B cell (primary cell): ENCODE data around the gene OR2A25. TPM values are rescaled to one million over a fixed set of nuclear protein-coding genes. Genes with fewer than 3 reads are reported as not detected.

Experiments used
- ATAC-seq: fragments of 200-7000 bp; cut with Tn5 transposase; one replicate; pipeline ENCODE4 v1.10.0; 2021; ENCODE audit warnings: low read depth, mild to moderate bottlenecking, moderate number of reproducible peaks, moderate library complexity
- CTCF ChIA-PET: fragments of 350-600 bp; sonication (Branson Sonifier 250); formaldehyde crosslinking; loops from one replicate; lab custom pipeline; 2021; ENCODE audit warnings: antibody characterized with exemption, inconsistent platforms; lab: Charles Lee
- POLR2A ChIA-PET: fragments of 350-600 bp; sonication (Branson Sonifier 250); formaldehyde crosslinking; loops from one replicate; lab custom pipeline; 2021; ENCODE audit warnings: antibody characterized with exemption; lab: Charles Lee
- DNase-seq: peaks from one replicate; pipeline ENCODE4 v3.0.0; 2013
- H2AFZ ChIP-seq: 2 replicates; pipeline ENCODE4 v1.6.1; 2012; ENCODE audit warnings: mild to moderate bottlenecking, low read depth, low read length; ENCODE audit not compliant: insufficient read depth, poor library complexity, severe bottlenecking
- H3K27ac ChIP-seq, 2 donors: 1 replicate in 1 of 2; 2 replicates in 1 of 2; pipeline ENCODE4 v1.5.1; 2012 to 2013; ENCODE audit warnings: low read length in 2 of 2, mild to moderate bottlenecking in 2 of 2, moderate library complexity in 1 of 2
- H3K27me3 ChIP-seq, 4 experiments: fragments of 200-600 bp in 1 of 4; sonication (generic) in 1 of 4; replicated peaks in 1 of 4; 1 replicate in 2 of 4; 2 replicates in 2 of 4; pipeline versions ENCODE4 v1.6.1 to v1.7.0; 2013 to 2016; ENCODE audit warnings: low read length in 3 of 4, mild to moderate bottlenecking in 2 of 4, mixed read lengths in 1 of 4, moderate library complexity in 1 of 4; ENCODE audit not compliant: insufficient read depth in 4 of 4, control insufficient read depth in 3 of 4; ENCODE audit errors: control extremely low read depth in 1 of 4
- H3K36me3 ChIP-seq, 2 experiments: replicated peaks in 1 of 2; 1 replicate in 1 of 2; 2 replicates in 1 of 2; pipeline versions ENCODE4 v1.6.1 to v1.7.1; 2013; ENCODE audit warnings: low read length in 1 of 2; ENCODE audit not compliant: insufficient read depth in 2 of 2, control insufficient read depth in 1 of 2; ENCODE audit errors: control extremely low read depth in 1 of 2, extremely low read depth in 1 of 2
- H3K4me1 ChIP-seq, 2 donors: fragments of 200-600 bp in 1 of 2; sonication (generic) in 1 of 2; 1 replicate in 1 of 2; 2 replicates in 1 of 2; pipeline versions ENCODE4 v1.5.1 to v1.6.1; 2013 to 2017; ENCODE audit warnings: low read length in 2 of 2; ENCODE audit not compliant: control insufficient read depth in 2 of 2, insufficient read depth in 2 of 2
- H3K4me2 ChIP-seq: replicated peaks from 2 replicates; pipeline ENCODE3; 2012; ENCODE audit warnings: mild to moderate bottlenecking, low read depth, low read length; ENCODE audit not compliant: poor library complexity, severe bottlenecking
- H3K4me3 ChIP-seq, 5 experiments: fragments of 200-600 bp in 1 of 5; sonication (generic) in 1 of 5; 1 replicate in 3 of 5; 2 replicates in 2 of 5; pipeline versions ENCODE4 v1.5.1 to v1.7.0; 2011 to 2016; ENCODE audit warnings: low read length in 4 of 5, mild to moderate bottlenecking in 4 of 5, low read depth in 2 of 5, control low read depth in 1 of 5, moderate library complexity in 1 of 5; ENCODE audit not compliant: insufficient read depth in 1 of 5; ENCODE audit errors: control extremely low read depth in 1 of 5, extremely low read depth in 1 of 5
- H3K79me2 ChIP-seq: fragments of 200-600 bp; sonication (generic); one replicate; pipeline ENCODE4 v1.6.0; 2016; ENCODE audit warnings: low read length; ENCODE audit not compliant: control insufficient read depth, insufficient read depth
- H3K9ac ChIP-seq: fragments of 200-600 bp; sonication (generic); 2 replicates; pipeline ENCODE4 v1.6.1; 2017; ENCODE audit warnings: mild to moderate bottlenecking, low read length, moderate library complexity
- H3K9me3 ChIP-seq, 3 donors: one replicate each; pipeline versions ENCODE4 v1.6.1 to v1.7.1; 2013; ENCODE audit warnings: low read length in 2 of 3; ENCODE audit not compliant: control insufficient read depth in 2 of 3, insufficient read depth in 1 of 3; ENCODE audit errors: control extremely low read depth in 1 of 3
- H4K20me1 ChIP-seq: 2 replicates; pipeline ENCODE4 v1.6.0; 2012; ENCODE audit warnings: mild to moderate bottlenecking, low read length; ENCODE audit not compliant: insufficient read depth, control insufficient read depth, poor library complexity, severe bottlenecking
- H3K27ac Mint-ChIP-seq: one replicate; pipeline ENCODE4 v1.8.0; 2021; ENCODE audit warnings: mixed read lengths
- H3K27me3 Mint-ChIP-seq: one replicate; pipeline ENCODE4 v1.8.0; 2021; ENCODE audit warnings: mixed read lengths
- H3K4me1 Mint-ChIP-seq: one replicate; pipeline ENCODE4 v1.8.0; 2021; ENCODE audit warnings: mixed read lengths
- H3K4me3 Mint-ChIP-seq: one replicate; pipeline ENCODE4 v1.8.0; 2021; ENCODE audit warnings: mixed read lengths
- H3K9me3 Mint-ChIP-seq: one replicate; pipeline ENCODE4 v1.8.0; 2022; ENCODE audit warnings: mixed read lengths; ENCODE audit not compliant: insufficient read depth
- EZH2 ChIP-seq: IDR thresholded peaks from 2 replicates; pipeline ENCODE4 v1.6.1; 2012; ENCODE audit warnings: borderline replicate concordance, low read depth, mild to moderate bottlenecking, moderate library complexity, low read length; ENCODE audit not compliant: insufficient read depth, poor library complexity, severe bottlenecking
- WGBS: methylation state at CpG from one replicate; pipeline ENCODE4 v1.1.5; 2013; ENCODE audit warnings: missing lambda C conversion rate; ENCODE audit not compliant: insufficient coverage; 5-methylcytosine and 5-hydroxymethylcytosine counted together
- intact Hi-C: fragments of 100-400 bp; cut with micrococcal nuclease; formaldehyde crosslinking; loops from one replicate; pipeline ENCODE4 v1.10.0; 2022
- polyA plus RNA-seq: library from polyadenylated mRNA; depleted of rRNA; stranded (reverse); fragments of >200 nt; gene quantifications from 2 replicates; pipeline ENCODE4 v1.2.3, GENCODE V29; 2012
- total RNA-seq, 2 donors: library from RNA; stranded (reverse); fragments of 120-200 nt in 1 of 2; gene quantifications; 1 replicate in 1 of 2; 2 replicates in 1 of 2; pipeline versions ENCODE4 v1.2.3 to v1.2.4, GENCODE V29; 2013 to 2022
- TF ChIP-seq, protein P1 (sequence below): fragments of 200-600 bp; IDR thresholded peaks from one replicate; pipeline ENCODE4 v1.8.0; 2022; ENCODE audit warnings: antibody characterized with exemption, mild to moderate bottlenecking

OR2A25 gene
- total and polyA plus RNA-seq, 2 donors (not counting 1 experiment from before 2014, with no cell fraction given), result not detected

DNA sequence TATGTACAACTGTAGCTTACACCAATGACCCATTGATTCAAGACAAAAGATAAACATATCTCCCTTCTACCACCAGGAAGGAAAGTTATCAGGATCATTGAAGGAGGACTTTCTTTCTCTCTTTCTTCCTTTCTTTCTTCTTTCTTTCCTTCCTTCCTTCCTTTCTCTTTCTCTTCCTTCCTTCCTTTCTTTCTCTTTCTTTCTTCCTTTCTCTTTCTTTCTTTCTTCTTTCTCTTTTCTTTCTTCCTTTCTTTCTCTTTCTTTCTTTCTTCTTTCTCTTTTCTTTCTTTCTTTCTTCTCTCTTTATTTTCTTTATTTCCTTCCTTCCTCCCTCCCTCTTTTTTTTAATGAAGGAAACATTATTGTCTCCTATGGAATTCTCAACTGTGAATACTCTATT, 29.2 kb downstream of the OR2A25 start:
- POLR2A ChIA-PET, result no interaction called here
- peaks cover 14% of the 10 kb centered on the region for H3K27me3 Mint-ChIP-seq

DNA sequence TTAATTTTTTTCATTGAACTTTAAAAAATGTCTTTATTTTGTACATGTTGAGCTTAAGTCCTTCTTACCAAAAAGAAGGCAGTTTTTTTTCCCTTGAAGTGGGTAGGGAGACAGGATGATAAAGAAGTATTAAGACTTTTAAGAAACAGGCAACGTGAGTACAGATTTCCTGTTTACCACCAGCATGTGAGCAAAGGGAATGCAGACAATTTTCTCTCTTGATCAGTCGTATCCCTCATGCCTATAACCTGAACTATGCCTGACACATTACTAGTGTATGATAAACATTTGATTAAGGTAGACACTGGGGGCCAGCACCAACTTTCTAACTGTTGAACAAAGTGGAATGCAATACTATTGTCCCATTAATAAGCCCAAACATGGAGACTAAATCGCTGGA, 31.0 kb downstream of the OR2A25 start:
- Histone ChIP-seq H3K79me2 (no peaks in the 10 kb centered on the region), H3K27ac (no peak overlapping the region), H4K20me1 (no peaks in the 10 kb centered on the region), H3K9me3 (peaks cover 0 to 1% (median 0%) of the 10 kb centered on the region in 3 donors), H3K4me2 (no peak overlapping the region), H3K27me3 (peaks cover 0 to 5% (median 2%) of the 10 kb centered on the region in 4 experiments), H3K36me3 (no peaks in the 10 kb centered on the region), H3K4me1 (no peaks in the 10 kb centered on the region), H2AFZ (no peak overlapping the region), H3K9ac (no peak overlapping the region), H3K4me3 (no peak overlapping the region)
- peaks cover 14% of the 10 kb centered on the region for H3K27me3 Mint-ChIP-seq
- no peak overlapping the region for H3K4me3 Mint-ChIP-seq
- H3K9me3 Mint-ChIP-seq, result no peaks in the 10 kb centered on the region
- WGBS, result no CpG with 5 or more reads among the region's 3 CpGs
- ChIA-PET CTCF (no interaction called here), POLR2A (no interaction called here)
- no peak for DNase-seq
- no peaks in the 10 kb centered on the region for H3K4me1 Mint-ChIP-seq
- no peak for TF ChIP-seq EZH2
- TF ChIP-seq, protein P1, sequence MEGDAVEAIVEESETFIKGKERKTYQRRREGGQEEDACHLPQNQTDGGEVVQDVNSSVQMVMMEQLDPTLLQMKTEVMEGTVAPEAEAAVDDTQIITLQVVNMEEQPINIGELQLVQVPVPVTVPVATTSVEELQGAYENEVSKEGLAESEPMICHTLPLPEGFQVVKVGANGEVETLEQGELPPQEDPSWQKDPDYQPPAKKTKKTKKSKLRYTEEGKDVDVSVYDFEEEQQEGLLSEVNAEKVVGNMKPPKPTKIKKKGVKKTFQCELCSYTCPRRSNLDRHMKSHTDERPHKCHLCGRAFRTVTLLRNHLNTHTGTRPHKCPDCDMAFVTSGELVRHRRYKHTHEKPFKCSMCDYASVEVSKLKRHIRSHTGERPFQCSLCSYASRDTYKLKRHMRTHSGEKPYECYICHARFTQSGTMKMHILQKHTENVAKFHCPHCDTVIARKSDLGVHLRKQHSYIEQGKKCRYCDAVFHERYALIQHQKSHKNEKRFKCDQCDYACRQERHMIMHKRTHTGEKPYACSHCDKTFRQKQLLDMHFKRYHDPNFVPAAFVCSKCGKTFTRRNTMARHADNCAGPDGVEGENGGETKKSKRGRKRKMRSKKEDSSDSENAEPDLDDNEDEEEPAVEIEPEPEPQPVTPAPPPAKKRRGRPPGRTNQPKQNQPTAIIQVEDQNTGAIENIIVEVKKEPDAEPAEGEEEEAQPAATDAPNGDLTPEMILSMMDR, result no peak
- intact Hi-C loops, result no loop called here
- ATAC-seq, result no peak
- H3K27ac Mint-ChIP-seq, result no peak overlapping the region

More for the DNA sequence above, 29.2 kb downstream of the OR2A25 start:
- intact Hi-C loops, result no loop called here
- Histone ChIP-seq H3K79me2 (no peaks in the 10 kb centered on the region), H3K9me3 (peaks cover 0 to 3% (median 0%) of the 10 kb centered on the region in 3 donors), H3K4me2 (no peak overlapping the region), H3K27me3 (peaks cover 0 to 8% (median 2%) of the 10 kb centered on the region in 4 experiments), H2AFZ (no peak overlapping the region), H3K36me3 (no peaks in the 10 kb centered on the region), H3K27ac (no peak overlapping the region), H3K4me1 (no peaks in the 10 kb centered on the region), H3K4me3 (no peak overlapping the region), H4K20me1 (no peaks in the 10 kb centered on the region), H3K9ac (no peak overlapping the region)
- no peak for TF ChIP-seq EZH2
- TF ChIP-seq, protein P1, result peak; percentile 30
- DNase-seq (no peak), ATAC-seq (no peak)
- H3K27ac Mint-ChIP-seq, result no peak overlapping the region
- H3K4me3 Mint-ChIP-seq, result no peak overlapping the region
- CTCF ChIA-PET, result no interaction called here
- H3K9me3 Mint-ChIP-seq, result no peaks in the 10 kb centered on the region
- no peaks in the 10 kb centered on the region for H3K4me1 Mint-ChIP-seq
